EH (cell line): ENCODE results near the gene ARL15.

Experiments
- DNase-seq: peaks from one replicate; pipeline ENCODE4 v3.0.0-alpha.2; 2015; ENCODE audit warnings: low read depth

Gene ARL15

GRCh38 chr5:54030981-54031380, 279.4 kb downstream of the ARL15 start:
- DNase-seq: no peak

DNA sequence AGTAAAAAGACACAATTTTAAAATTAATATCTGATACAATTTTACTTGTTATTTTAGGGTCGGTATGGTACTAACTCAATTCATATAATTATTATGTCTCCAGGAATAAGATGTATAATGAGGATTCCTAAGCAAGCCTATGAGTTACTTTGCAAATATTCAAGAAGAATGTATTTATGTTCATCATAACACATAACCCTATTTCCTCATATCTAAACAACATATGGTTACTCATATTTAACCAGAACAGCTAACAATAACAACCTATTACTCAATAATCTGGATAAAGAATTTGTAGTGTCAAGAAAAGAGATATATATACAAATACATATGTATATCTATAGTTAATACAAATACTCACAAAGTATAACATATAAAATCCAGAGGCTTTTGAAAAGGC, 285.9 kb downstream of the ARL15 start:
- peak; percentile 73 for DNase-seq

DNA sequence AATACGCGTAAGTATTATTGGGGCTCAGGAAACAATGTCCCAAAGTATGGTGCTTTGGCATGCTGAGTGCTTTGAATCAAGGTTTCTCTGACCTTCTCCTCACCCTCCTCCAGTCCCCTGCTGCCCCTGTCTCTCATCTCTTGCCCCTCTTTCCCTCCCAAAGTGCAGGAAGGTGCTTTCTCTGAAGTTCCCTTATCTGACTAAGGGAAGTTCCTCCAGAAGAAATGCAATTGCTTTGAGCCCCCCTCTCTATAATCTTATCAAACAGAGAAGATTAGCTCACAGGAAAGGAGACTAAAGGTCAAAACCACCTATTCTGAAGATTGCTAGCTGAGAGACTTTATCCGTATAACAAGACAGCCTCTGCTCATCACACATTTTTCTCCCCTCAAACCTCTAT, 288.1 kb downstream of the ARL15 start:
- no peak for DNase-seq

DNA sequence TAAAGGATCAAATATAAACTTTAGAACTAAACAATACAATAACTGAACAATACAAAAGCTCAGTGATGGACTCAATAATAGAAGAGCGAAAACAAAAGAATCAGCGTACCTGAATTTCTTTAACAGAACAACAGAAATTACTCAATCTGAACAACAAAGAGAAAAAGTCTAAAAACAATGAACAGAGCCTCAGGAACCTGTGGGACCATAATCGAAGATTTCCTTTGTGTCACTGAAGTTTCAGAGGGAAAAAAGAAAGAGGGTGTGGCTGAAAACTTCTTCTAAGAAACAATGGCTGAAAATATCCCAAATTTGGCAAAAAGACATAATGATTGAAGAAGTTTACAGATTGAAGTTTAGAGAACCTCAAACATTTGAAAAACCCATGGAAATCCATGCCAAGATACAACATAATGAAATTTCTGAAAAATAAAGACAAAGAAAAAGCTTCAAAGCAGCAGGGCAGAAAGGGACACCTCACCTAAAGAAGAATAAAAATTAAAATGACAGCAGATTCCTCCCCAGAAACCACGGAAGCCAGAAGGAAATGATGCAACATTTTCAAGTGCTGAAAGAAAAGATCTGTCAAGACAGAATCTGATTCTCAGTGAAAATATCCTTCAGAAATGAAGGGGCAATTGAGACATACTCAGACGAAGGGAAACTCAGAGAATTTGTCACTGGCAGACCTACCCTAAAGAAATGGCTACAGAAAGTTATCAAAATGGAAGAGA, 288.8 kb downstream of the ARL15 start:
- DNase-seq: peak; percentile 61

DNA sequence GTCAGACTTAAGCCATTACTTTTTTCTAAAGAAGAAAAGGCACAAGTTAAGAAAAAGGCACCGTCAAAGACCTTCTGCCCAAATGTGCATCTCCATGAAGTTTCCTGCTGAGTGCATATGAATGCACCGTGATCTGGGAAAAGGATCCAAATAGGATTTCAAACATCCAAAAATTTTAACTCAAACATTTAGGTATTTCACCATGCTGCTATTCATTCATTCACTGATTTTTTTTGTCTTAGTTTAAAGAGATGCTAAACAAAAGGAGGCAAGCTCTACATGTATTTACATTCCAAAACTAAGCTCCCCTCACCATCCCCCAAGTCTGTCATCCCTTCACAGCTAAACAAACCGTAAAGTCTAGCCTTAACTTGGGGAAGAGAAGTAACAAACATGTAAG, 291.9 kb downstream of the ARL15 start:
- no peak for DNase-seq

DNA sequence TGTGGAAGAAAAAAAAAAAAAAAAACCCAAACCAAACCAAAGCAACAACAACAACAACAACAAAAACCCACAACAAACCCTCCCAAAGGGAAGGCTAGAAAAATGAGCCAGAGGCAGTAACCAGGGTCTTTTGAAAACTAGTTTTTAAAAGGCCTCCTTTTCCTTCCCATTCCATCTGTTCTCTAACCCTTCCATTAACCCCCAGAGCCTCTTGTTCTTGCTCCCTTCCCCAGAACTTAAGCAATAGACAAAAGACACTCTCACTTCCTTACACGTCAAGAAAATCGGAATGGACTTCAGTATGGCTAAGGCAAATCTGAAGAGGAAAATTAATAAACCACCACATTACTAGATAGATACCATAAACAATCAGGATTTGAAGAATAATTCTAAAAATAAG, 292.8 kb downstream of the ARL15 start:
- DNase-seq: no peak

DNA sequence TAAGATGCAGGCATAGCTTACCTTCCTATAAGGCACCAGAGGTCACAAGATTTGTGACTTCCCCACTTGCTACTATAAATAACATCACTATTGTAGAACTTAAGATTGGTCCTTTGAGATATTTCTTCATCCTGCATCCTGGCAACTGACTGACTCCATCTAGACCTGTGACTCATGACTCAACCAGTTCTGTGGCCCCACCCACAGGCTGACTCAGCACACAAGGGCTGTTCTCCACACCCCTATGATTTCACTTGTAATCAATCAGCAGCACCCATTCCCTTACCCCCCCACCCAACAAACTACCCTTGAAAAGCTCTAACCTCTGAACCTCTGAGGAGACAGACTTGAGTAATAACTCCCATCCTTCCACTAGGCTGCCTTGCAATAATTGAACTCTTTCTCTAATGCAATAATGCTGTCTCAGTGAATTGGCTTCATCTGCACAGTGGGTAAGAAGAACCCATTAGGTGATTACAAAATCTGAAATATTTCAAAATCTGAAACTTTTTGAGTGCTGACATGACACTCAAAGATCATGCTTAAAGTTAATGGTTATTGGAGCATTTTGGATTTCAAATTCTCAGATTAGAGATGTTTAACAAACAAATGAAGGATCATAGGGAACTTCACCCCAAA, 296.7 kb downstream of the ARL15 start:
- DNase-seq: peak; percentile 86

DNA sequence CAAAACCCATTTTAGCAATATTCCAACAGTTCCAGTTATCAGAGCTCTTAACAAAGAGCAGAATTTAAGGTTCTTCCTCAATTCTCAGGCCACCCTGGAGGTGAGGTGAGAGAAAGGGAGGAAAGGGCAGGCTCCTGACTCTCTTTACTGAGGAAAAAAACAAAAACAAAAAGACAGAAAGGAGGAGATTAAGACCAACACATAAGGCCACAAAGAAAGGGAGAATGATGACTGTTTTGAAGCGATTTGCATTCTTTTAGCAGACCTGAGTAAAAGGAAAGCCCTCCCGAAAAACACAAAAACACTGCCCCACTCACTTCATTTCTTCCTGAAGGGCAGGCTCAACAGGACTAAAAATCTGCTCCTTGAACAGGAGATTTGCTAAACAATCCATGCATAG, 300.5 kb downstream of the ARL15 start:
- DNase-seq: no peak

GRCh38 chr5:54009357-54009756, 301.0 kb downstream of the ARL15 start:
- DNase-seq: no peak

DNA sequence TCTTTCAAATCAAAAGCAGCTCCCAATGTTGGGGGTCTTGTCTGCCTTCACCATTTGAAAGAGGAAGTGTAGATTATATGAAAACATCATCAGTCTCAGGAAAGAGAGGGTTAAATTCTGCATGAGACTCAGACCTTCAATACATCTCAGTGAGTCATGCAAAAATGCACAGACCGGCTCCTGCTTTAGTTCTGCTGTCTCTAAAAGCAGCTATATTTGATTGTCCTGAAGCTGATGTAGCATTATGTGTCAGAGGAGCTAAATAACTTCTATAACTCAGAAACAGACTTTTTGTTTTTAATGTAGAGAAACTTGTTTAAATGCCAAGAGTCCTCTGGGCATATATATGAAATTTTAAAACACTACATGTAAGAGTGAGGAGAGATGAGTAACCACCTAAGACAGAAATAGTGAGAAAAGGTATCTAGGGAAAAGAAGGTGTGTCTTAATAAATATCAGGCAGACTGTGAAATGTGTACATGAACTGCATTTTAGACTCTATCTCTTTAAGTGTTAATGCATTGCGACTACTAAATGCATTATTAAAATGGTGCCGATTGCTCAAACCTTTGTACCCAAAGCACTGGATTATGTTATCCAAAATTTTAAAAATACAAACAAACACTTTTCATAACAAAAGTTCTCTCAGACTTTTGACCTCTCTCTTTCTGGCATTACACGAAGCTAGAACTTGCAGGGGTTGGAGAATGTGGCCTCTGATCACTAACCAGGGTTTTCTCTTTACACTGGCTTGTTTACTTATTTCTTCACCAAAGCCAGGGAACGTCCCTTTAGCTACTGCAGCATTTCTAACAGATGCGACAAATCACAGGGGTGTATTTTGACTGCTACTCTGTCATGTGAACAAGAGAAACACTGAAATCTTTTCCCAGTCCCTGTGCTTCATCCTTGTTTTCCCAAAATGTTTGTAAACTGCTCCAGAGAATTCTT, 302.3 kb downstream of the ARL15 start:
- peak; percentile 62 for DNase-seq

DNA sequence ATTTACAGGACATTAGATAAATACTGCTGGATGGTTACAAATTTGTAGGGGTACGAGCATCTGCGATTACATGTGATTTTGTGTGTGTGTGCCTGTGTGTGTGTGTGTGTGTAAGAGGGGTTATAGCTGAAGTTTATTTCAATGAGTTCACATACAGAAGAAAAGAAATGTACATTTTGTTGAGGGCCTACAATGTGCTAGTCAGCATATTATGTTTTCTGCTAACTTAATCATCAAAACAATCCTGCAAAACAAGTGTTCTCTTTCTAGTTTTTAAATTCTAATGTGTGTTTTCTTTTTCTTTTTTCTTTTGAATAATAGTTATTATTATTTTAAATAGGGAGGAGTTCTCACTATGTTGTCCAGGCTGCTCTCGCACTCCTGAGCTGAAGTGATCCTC, 305.7 kb downstream of the ARL15 start:
- DNase-seq: no peak

DNA sequence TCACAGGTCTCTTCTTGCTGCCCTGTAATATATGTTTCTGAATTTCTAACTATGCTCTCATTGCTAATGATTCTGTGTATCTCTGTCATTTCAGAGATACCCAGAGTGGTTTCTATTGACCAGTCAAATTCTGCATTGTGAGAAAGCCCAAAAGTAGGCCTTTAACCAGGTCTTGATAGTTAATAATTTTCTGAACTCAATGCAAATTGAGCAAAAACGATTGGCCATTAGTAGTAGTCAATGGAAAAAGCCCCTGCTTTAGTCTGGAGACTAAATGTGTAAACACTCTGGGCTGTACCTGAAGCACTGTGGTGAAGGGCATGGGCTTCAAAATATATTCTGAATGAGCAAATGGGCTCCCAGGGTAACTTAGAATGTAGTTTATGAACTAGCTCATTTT, 307.6 kb downstream of the ARL15 start:
- no peak for DNase-seq

DNA sequence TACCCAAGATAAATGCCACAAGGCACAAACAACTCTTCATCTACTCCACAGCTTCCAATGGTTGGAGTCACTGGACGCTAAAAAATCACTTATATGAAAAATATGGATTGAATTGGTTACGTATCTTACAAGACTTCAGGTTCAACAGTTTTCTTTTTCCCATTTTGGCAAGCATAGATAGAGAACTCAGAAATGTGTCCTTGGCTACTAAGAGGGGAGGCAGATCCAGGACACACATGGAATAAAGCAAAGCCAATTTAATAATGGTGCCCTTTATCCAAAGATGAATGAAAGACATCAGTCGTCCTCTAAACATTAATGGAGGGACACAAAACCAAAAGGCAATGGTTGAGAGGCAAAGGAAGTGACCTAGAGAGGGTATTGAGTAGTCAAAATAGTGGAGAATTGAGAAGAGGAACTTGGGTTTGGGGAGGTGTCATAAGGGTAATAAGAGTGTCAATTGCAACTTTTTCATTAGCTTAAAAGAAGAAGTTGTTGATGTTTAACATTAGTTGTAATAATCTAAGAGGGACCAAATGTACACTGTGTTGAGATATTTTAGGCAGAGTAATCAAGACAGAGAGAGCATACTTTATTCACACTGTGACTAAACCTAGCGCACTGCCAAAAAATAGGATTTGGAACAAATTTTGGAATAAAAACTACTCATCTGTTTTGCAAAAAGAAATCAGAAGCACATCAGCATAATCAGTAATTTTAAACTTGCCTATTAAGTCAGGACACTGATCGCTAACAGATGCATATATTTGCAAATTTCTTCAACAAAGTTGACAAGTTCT, 308.2 kb downstream of the ARL15 start:
- no peak for DNase-seq

DNA sequence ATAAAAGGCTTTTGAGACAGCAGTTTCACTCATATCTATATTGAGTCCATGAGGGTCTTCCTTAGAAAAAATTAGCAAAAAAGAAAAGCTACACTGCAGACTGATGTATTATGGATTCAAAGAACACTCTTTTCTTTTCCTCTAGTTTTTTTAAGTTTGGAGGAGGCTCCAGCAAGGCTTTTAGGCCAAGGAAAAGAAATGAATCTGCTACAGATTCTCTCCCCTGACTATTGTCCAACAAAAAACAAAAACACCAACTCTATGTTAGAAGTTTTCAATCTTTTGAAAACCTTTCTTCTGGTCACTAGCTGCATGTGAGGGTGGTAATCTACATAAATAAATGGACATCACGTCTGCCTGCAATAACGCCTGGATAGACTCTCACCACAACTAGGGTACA, 310.4 kb downstream of the ARL15 start:
- no peak for DNase-seq

- no peak for DNase-seq
Observed at GRCh38 chr5:53997736-53998627, 312.4 kb downstream of the ARL15 start.

DNA sequence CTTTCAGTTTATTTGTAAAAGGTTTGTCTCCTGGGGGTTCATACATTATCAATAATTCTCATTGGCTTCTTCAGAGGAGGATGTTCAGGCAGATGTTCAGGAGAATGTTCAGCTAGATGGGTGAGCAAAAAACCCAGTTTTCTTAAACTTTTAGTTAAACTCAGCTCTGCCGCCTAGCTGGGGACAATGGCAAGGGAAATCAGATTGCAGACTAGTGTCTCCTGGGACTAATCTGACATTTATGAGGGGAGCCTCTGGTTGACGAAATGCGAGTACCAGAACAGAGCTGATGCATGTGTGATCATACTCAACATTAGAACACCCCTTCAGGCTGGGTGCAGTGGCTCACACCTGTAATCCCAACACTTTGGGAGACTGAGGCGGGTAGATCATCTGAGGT, 314.4 kb downstream of the ARL15 start:
- no peak for DNase-seq

DNA sequence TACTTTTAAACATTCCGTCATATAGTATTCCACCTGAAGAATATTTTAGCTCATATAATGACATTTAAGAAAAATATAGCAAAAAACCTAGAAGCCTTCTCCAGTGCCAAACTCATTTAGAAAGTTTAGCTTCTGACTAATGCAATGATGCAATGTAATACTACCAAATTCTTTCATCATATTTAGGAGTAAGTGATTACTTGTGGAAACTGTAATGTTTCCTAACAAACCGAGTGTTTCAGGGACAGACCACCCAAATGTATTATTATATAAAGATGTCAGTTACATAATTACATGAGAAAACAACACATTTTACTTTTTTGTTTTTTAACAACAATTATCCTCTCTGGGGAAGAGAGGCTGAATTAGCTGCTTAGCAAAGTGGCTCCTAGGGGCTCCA, 316.2 kb downstream of the ARL15 start:
- DNase-seq: peak; percentile 73

GRCh38 chr5:53991942-53992341, 318.4 kb downstream of the ARL15 start:
- peak; percentile 33 for DNase-seq

DNA sequence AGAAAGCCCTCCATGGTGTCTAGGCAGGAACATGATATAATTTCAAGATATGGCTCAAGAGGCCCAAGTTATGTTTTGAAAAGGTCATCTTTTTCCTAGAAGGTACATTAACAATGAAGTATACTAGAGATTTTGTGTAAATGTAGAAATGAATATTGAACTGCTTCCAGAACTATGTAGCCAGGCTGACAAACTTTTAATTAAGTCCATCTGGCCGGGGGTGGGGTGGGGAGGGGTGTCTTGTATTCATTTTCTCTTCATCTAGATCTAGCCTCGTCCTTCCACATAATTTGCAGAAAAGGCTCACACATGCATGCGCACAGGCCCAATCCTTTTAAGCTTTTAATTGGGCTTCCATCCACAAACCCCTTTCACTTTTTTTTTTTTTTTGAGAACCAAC, 323.3 kb downstream of the ARL15 start:
- peak; percentile 15 for DNase-seq

GRCh38 chr5:53985796-53986195, 324.6 kb downstream of the ARL15 start:
- no peak for DNase-seq

GRCh38 chr5:53984971-53985370, 325.4 kb downstream of the ARL15 start:
- no peak for DNase-seq
